NCI-H1417 (cell line): Measurements from ENCODE around the gene SINHCAF.
"Not testable (repeated sequence)": the region's sequence is repeated elsewhere in the genome, so short reads cannot be mapped to it uniquely, and the experiment has no call there.

Experiments used
- DNase-seq, 3 experiments: peaks; one replicate each; lab custom pipeline; 2025; lab: John Stamatoyannopoulos, UW

SINHCAF gene

DNA sequence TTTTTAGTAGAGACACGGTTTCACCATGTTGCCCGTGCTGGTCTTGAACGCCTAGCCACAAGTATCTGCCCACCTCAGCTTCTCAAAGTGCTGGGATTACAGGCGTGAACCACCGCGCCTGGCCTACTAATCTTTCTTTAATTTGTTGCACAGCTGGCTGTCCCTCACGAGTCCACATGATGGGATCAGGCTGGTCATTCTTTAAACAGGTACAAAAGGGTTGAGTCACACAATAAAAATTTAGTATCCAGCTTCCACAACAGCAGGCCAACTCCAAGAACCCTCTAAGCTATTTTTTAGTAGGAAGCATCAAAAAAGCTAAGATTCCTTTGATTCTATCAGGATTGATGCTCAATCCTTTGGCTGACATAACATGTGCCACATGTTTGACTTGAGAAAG is 17.8 kb downstream of the SINHCAF start:
- DNase-seq, result no peak

GRCh38 chr12:31306866-31307265 is 19.1 kb downstream of the SINHCAF start:
- DNase-seq, result no peak

GRCh38 chr12:31303466-31303865 is 22.5 kb downstream of the SINHCAF start:
- no peak for DNase-seq

GRCh38 chr12:31301311-31301710 is 24.6 kb downstream of the SINHCAF start:
- peak in 1 of 3 experiments; percentile 59 for DNase-seq

DNA sequence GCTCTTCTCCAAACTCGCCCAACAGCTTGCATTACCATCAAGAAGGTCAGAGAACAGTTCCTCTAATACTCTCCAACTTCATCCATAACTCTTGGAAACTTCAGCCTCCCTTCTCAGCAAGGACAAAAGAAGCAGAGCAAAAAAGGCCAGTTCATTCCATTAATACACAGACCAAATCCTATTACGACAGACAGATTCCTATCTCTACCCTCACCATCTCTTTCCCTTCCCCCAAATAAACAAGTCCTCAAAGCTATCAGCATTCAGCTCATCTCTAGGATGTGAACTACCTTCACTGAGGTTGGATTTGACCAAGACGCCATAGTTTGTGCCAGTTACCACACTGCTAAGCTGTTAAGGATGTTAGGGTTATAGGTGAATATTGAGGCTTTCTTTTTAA is 25.2 kb downstream of the SINHCAF start:
- DNase-seq, result no peak

DNA sequence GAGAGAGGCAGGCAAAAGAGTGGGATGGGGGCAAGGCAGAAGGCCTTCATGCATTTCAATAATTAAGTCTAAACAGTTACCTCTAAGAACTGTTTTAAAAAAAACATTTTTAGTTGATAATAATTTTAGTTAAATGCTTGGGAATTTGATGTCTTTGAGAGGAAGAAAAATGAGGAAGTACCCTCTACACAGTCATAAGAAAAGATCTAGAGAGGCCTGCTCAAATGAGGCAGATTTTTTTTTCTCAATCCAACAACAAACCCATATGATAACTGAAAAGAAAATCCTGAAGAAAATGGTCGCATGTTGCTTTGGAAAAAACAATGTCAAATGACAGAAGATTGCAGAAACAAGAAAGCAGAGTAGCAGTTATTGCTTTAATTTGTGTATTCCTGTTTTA is 25.6 kb downstream of the SINHCAF start:
- no peak for DNase-seq

DNA sequence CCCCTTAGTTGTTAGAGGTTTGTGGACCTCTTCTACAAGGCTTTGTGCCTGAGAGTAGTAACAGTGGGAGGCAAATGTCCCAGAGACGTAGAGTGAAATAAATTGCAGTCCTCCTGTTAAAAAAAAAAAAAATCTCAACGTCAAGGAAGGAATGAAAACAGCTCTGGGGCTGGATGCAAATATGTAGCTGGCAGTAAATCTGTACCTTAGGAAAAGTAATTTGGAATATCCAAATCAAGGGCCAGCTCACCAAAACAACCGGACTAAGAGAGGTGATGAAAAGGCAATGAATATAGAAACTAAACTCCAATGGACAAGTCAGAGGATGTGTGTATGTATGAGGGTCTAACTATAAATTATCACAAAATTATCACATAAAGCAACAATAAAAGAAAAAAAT is 27.0 kb downstream of the SINHCAF start:
- no peak for DNase-seq

DNA sequence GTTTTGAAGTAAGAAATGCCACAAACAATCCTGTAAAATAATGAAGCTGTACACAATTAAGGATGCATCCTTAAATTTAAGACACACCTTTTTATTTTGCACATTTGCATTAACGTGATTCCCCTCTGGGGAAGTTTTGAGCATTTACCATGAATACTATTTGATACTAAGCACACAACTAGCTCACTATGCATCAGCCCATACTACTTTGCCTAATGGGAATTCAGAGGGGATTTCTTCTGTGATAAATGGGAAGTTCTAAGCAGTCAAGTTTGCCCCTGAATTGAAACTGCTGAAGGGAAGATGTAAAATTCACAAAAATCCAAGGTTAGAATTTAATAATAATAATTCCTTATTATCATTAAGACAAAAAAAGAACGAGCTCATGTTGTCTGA is 27.4 kb downstream of the SINHCAF start:
- DNase-seq, result no peak

DNA sequence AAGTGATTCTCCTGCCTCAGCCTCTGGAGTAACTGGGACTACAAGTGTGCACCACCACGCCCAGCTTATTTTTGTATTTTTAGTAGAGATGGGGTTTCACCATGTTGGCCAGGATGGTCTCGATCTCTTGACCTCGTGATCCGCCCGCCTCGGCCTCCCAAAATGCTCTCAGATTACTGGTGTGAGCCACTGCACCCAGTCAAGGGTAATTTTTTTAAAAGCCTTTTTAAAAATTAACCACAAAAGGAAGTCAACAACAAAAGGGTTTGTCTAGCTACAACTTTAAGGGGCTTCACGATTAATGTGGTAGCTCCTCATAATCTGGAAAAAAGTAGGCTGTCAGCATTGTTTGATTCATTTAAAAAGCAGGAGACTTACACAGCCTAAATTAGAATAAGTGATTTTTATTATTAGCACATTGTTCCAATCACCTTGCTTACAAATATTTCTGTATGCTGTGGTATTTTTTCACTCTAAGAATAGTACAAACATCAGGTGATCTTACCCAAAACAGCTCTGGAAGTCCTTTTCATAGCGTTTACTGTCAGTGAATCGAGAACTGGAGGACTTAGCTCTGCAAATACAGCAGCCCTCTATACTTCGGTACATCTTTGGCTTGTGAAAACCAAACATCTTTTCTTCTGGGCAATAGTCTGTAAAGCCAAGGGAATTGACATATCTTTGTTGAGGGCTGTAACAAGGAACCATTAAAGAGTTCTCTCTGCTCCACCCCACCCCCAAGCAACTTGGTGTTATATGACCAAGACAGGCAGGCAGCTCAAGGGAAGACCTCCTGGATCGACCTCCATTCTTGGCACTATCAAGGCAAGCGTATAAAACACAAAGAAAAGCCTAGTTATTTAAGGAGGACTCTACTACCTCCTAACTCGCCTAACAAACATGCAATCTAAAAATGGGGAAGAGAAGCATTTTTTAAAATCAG is 28.1 kb downstream of the SINHCAF start:
- no peak for DNase-seq

DNA sequence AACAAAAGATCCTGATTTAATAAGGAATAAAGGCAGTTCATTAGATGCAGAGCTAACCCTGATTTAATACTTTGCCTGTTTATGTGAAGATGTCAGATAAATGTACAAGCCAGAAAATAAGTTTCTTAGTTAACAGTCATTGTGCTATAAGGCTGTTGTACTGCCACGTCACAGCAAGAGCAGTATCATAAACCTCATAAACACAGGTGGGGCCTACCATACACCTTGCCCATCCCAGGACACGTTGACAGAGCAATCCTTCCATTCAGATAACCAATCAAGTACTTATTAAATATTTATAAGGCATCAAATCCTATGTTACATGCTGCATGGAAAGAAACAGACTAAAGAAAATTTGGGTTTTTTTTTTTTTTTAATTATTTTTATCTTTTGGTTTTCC is 36.5 kb downstream of the SINHCAF start:
- no peak for DNase-seq

GRCh38 chr12:31288381-31288780 is 37.6 kb downstream of the SINHCAF start:
- DNase-seq, result peak in 2 of 3 experiments; percentile 6 to 29

DNA sequence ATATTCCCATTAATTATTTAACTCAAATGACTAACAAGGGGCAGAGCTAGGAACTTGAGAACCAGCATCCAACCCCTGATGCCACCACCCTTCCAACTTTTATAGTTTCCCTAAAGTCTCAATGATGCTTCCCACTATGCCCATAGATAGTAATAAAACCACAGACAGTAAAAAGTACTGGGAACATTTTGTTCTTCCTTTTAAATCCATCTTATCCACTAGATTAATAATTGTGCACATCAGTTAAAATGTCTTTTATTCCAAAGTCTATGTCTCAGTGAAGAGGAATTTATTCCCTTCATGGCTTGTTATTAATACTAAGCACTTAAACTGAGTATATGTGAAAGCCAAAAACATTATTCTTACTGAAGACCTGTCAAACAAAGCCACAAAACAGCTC is 45.8 kb downstream of the SINHCAF start:
- no peak for DNase-seq

DNA sequence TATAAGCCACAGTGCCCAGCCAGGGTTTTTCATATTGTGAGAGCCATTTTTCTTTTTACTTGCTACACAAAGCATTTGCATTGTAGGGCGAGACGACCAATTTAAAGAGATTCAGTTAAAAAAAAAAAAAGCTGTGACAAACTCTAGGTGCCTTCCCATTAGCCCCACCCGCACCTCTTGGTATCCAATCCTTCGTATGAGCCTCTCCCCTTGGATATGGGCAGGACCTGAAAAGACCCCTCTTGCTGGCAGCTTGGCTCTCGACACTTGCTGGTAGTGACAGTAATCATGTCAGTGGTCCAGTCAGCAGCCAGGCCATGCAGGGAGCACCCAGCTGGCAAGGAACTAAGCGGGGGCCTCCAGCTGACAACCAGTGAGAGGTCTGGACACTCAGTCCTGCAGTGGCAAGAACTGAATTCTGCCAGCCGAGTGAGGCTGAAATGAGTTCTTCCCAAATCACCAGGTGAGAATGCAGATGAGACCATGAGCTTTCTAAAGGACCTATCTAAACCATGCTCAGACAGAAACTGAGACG is 46.5 kb downstream of the SINHCAF start:
- DNase-seq, result no peak

GRCh38 chr12:31278832-31279231 is 47.1 kb downstream of the SINHCAF start:
- no peak for DNase-seq

DNA sequence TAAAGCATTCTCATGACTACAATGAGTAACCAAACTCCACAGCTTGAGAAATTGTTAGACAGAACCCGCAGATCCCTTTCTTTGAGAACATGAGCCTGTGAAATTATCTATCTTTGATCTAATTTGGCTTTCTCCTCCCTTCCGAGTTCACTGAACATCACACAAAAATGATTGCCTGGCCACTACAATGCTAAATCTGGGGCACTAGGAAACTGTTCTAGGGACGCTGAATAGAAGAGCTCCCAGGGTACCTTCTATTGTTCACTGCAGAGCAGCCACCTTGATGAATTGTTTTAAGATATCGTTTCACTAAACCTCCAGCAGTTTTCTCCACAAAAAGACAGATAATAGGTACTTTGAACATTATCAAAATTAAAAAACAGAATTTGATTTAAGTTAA is 47.5 kb downstream of the SINHCAF start:
- no peak for DNase-seq

GRCh38 chr12:31277081-31277480 is 48.9 kb downstream of the SINHCAF start:
- no peak for DNase-seq

DNA sequence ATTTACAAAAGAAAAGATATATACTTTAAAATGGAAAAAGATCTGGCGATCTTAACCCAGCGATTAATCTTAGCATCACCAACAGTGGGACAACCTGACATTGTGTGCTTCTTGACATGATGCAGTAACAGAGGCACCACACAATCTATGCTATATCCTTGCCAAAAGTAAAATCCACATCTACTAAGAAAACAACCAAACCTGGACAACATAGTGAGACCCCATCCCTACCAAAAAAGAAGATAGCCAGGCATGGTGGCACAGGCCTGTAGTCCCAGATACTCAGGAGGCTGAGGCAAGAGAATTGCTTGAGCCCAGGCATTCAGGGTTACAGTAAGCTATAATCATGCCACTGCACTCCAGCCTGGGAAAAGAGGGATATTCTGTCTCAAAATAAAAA is 50.5 kb downstream of the SINHCAF start:
- no peak for DNase-seq

GRCh38 chr12:31274520-31275300 is 51.2 kb downstream of the SINHCAF start:
- DNase-seq, result no peak

- not testable (repeated sequence) for DNase-seq
Measured at GRCh38 chr12:31273794-31274193, 52.2 kb downstream of the SINHCAF start.

DNA sequence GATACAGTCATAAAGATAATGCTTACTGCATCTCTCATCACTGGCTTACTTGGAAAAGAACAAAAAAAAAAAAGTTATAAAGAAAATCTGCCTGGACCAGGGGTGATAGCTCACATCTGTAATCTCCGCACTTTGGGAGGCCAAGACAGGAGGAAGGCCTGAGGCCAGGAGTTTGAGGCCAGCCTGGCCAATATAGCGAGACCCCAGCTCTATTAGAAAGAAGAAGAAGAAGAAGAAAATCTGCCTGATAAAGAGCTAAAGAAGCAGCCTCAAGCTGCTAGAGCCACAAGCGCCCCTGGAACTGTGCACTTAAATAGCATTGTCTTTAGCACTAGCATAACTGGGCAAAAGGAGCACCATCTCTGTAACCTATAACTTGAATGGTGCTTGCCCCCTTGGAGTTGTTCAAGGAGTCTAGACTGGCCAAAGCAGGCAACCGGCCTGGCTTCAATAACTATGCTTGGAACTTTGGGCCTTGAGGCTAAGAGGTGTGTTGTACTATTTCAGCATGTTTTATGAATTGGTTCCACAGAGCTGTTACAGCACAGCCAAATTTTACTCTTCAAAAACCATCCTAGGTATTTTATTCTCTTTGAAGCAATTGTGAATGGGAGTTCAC is 53.2 kb downstream of the SINHCAF start:
- no peak for DNase-seq

GRCh38 chr12:31267966-31268365 is 58.0 kb downstream of the SINHCAF start:
- no peak for DNase-seq

- no peak for DNase-seq
Measured at GRCh38 chr12:31265722-31266121, 60.2 kb downstream of the SINHCAF start.
